Heart left ventricle (tissue), 13 donors: ENCODE measurements around the gene RAI2.

Source experiments
- CTCF ChIP-seq, 12 donors: fragments of 200-600 bp; sonication (generic) in 4 of 12; IDR thresholded peaks; one replicate each; pipeline versions ENCODE4 v1.5.0 to v1.8.0; 2018 to 2022; ENCODE audit warnings: antibody characterized with exemption in 12 of 12, mild to moderate bottlenecking in 5 of 12
- POLR2A ChIP-seq, 2 donors: fragments of 450-650 bp; IDR thresholded peaks; one replicate each; pipeline ENCODE4 v1.6.1; 2017; ENCODE audit warnings: antibody characterized with exemption in 2 of 2, mild to moderate bottlenecking in 2 of 2, moderate library complexity in 2 of 2
- donor health status: ischemic (EF 13 %, LVEDD 7.1; RV severe dilation, severe dysfunction).
- donor health status: DM: no; HTN: yes; CAD: no.
- donor health status: DM: no; HTN: no; CAD: no.
- donor health status: ischemic (EF 25% LVEDD 6.9; RV normal size, moderate dysfunction).
- donor health status: ischemic (EF 25% LVEDD 5.7; RV mildly dilated, moderate dysfunction).
- donor health status: ischemic (EF 35%, LVEDD 5.7; RV mildly dilated, moderate dysfunction).
- donor health status: nonischemic (EF 11% LVEDD 7.7; RV severe dilation, severe dysfunction).
- donor health status: DM: yes; HTN: yes; CAD: no.
- donor health status: PGD.
- donor health status: ischemic (EF 29% LVEDD 5.4; RV normal size, mild dysfunction).
- donor health status: nonischemic (EF 23%, LVEDD 6.1; RV moderate dilation, normal function).

GRCh38 chrX:17888421-17888820, 27.3 kb upstream of the RAI2 start:
- TF ChIP-seq CTCF (IDR thresholded peaks at IDR 0.05) (peak in 4 of 12 donors; percentile 10 to 48 (median 35)), POLR2A (IDR thresholded peaks at IDR 0.05) (no peak)
